Colonic mucosa (tissue), 4 donors: Measurements from ENCODE around the gene USP1. TPM values are rescaled to one million over a fixed set of nuclear protein-coding genes. Genes with fewer than 3 reads are reported as not detected.

Experiments used
- DNase-seq: peaks from one replicate; pipeline ENCODE4 v3.0.0-alpha.2; 2020
- H3K27ac ChIP-seq: fragments of 200-600 bp; one replicate; pipeline ENCODE4 v1.8.0; 2021
- H3K27me3 ChIP-seq: fragments of 200-600 bp; one replicate; pipeline ENCODE4 v1.8.0; 2021
- H3K36me3 ChIP-seq: fragments of 200-600 bp; one replicate; pipeline ENCODE4 v1.8.0; 2021
- H3K4me1 ChIP-seq: fragments of 200-600 bp; one replicate; pipeline ENCODE4 v1.8.0; 2021; ENCODE audit warnings: mild to moderate bottlenecking
- H3K4me3 ChIP-seq: fragments of 200-600 bp; one replicate; pipeline ENCODE4 v1.8.0; 2021
- H3K9ac ChIP-seq, 2 donors: one replicate each; pipeline ENCODE4 v1.7.0; 2013; ENCODE audit warnings: control low read depth in 2 of 2, low read depth in 2 of 2, low read length in 2 of 2
- H3K9me3 ChIP-seq: fragments of 200-600 bp; one replicate; pipeline ENCODE4 v1.8.0; 2021
- intact Hi-C: fragments of 100-400 bp; cut with DNase I; formaldehyde crosslinking; loops from one replicate; pipeline ENCODE4 v1.14.1; 2022
- total RNA-seq, 2 donors: library from RNA; stranded (reverse); fragmentation: NEBNext Ultra II Directional in 1 of 2; extraction: Animal tissue kit (Norgen Biotek cat#: 25700) in 1 of 2; gene quantifications; one replicate each; pipeline ENCODE4 v1.2.1, GENCODE V29; 2021
- TF ChIP-seq, protein P1 (sequence below): fragments of 200-600 bp; IDR thresholded peaks from one replicate; pipeline ENCODE4 v1.8.0; 2022; ENCODE audit warnings: antibody characterized with exemption, mild to moderate bottlenecking
- donor health status: healthy.
- donor health status: DM: no; HTN: no; CAD: no.
- donor health status: DM: no; HTN: no; CAD: no.

USP1 gene
- total RNA-seq, 2 donors from 2014 or later: 28.8 to 30.7 TPM

DNA sequence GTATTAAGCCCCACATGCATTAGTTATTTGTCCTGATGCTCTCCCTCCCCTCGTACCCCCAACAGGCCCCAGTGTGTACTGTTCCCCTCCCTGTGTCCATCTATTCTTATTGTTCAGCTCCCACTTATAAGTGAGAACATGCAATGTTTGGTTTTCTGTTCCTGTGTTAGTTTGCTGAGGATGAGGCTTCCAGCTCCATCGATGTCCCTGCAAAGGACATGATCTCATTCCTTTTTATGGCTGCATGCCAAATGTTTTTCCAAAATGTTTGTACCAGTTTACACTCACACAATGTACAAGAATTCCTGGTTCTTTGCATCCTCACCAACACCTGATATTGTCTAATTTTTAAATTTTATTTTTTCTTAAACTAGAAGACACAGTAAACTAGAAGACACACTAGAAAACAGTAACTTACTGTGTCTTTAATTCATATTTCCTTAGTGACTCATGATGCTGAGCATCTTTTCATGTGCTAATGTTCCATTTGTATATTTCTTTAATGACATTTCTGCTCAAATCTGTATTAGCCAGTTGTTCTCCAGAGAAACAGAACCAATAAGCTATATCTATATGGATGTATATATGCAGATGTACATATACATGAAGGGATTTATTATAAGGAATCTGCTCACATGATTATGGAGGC, 19.4 kb upstream of the USP1 start:
- intact Hi-C loops: no loop called here
- no peaks in the 10 kb centered on the region for H3K9me3 ChIP-seq
- H3K27ac ChIP-seq: no peak overlapping the region
- H3K27me3 ChIP-seq: no peaks in the 10 kb centered on the region
- H3K4me3 ChIP-seq: no peak overlapping the region
- H3K9ac ChIP-seq: no peak overlapping the region
- no peak for DNase-seq
- TF ChIP-seq, protein P1, sequence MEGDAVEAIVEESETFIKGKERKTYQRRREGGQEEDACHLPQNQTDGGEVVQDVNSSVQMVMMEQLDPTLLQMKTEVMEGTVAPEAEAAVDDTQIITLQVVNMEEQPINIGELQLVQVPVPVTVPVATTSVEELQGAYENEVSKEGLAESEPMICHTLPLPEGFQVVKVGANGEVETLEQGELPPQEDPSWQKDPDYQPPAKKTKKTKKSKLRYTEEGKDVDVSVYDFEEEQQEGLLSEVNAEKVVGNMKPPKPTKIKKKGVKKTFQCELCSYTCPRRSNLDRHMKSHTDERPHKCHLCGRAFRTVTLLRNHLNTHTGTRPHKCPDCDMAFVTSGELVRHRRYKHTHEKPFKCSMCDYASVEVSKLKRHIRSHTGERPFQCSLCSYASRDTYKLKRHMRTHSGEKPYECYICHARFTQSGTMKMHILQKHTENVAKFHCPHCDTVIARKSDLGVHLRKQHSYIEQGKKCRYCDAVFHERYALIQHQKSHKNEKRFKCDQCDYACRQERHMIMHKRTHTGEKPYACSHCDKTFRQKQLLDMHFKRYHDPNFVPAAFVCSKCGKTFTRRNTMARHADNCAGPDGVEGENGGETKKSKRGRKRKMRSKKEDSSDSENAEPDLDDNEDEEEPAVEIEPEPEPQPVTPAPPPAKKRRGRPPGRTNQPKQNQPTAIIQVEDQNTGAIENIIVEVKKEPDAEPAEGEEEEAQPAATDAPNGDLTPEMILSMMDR: no peak
- H3K36me3 ChIP-seq: no peaks in the 10 kb centered on the region
- no peaks in the 10 kb centered on the region for H3K4me1 ChIP-seq

DNA sequence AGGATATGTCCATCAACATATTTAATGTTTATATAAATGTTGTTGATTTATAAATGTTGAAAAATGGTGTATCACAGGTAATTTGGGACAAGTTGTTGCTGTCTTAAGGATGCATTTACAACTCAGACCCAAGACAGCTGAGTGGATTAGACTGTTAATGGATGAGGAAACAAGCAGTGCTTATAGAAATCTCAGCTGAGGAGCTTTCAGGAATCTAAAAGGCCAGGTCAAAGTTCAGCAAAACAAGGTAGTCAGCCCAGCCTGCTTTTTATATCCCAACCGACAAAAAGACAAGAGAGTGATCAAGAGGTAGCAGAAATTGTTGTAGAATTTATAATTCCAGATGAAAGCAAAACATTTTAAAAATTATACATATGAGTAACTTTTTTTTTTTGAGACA, 16.6 kb upstream of the USP1 start:
- intact Hi-C loops: no loop called here

DNA sequence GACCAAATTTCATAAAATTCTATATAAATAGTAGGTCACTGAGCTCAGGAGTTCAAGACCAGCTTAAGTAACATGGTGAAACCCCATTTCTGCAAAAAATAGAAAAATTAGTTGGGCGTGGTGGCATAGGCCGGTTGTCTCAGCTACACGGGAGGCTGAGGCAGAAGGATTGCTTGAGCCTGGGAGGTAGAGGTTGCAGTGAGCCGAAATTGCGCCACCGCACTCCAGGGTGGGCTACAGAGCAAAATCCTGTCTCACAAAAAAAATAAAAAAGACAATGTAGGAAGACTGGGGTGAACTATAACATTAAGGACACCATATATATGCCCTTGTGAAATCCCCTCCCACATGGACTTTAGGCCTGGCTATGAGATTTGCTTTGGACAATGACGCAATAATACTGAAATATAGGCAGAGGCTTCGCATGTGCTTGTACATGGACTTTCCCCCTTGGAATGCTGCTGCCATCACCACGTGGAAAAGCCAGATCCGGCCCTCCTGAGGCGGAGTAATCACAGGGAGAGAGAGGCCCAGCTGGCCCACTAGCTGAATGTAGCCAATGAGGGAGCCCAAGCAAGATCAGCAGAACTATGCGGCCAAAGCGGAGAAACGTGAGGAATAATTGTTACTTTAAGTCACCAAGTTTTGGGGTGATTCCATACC, 13.1 kb upstream of the USP1 start:
- TF ChIP-seq, protein P1: no peak
- no peak overlapping the region for H3K9ac ChIP-seq
- H3K4me1 ChIP-seq: no peaks in the 10 kb centered on the region
- no peaks in the 10 kb centered on the region for H3K27me3 ChIP-seq
- no peaks in the 10 kb centered on the region for H3K9me3 ChIP-seq
- H3K27ac ChIP-seq: no peak overlapping the region
- intact Hi-C loops: no loop called here
- DNase-seq: no peak
- no peak overlapping the region for H3K4me3 ChIP-seq
- H3K36me3 ChIP-seq: no peaks in the 10 kb centered on the region

More for the DNA sequence above, 16.6 kb upstream of the USP1 start:
- Histone ChIP-seq H3K9me3 (no peaks in the 10 kb centered on the region), H3K27me3 (no peaks in the 10 kb centered on the region), H3K27ac (no peak overlapping the region), H3K9ac (no peak overlapping the region), H3K4me3 (no peak overlapping the region), H3K4me1 (no peaks in the 10 kb centered on the region), H3K36me3 (no peaks in the 10 kb centered on the region)
- TF ChIP-seq, protein P1: no peak
- DNase-seq: no peak

DNA sequence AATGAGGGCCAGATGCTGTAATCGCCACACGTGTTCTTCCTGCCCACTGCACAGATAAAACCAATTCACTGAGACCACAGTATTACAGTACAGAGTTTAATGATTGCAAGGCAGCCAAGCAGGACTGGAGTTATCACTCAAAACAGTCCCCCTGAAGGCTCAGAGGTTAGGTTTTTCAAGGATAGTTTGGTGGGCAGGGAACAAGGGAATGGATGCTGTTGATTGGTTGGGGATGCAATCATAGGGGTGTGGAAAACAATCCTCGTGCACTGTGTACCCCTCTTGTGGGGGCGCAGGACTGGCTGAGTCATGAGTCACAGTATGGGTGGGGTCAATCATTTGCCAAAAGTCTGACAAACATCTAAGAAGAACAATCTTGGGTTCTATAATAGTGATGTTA, 12.4 kb upstream of the USP1 start:
- H3K36me3 ChIP-seq: no peaks in the 10 kb centered on the region
- no peak for DNase-seq
- no peak overlapping the region for H3K9ac ChIP-seq
- H3K4me1 ChIP-seq: no peaks in the 10 kb centered on the region
- no peaks in the 10 kb centered on the region for H3K9me3 ChIP-seq
- H3K27me3 ChIP-seq: no peaks in the 10 kb centered on the region
- intact Hi-C loops: no loop called here
- TF ChIP-seq, protein P1: no peak
- no peak overlapping the region for H3K27ac ChIP-seq
- H3K4me3 ChIP-seq: no peak overlapping the region

- H3K9me3 ChIP-seq: no peaks in the 10 kb centered on the region
- no peak overlapping the region for H3K9ac ChIP-seq
- H3K36me3 ChIP-seq: no peaks in the 10 kb centered on the region
- intact Hi-C loops: no loop called here
- no peak overlapping the region for H3K4me3 ChIP-seq
- TF ChIP-seq, protein P1: no peak
- H3K27ac ChIP-seq: no peak overlapping the region
- DNase-seq: no peak
- H3K27me3 ChIP-seq: no peaks in the 10 kb centered on the region
- no peaks in the 10 kb centered on the region for H3K4me1 ChIP-seq
Measured at GRCh38 chr1:62425041-62425440, 11.8 kb upstream of the USP1 start.
